HG02571 (cell line): ENCODE measurements around the gene SH3GL2.

Experiments
- ATAC-seq: cut with Tn5 transposase; IDR thresholded peaks from one replicate; pipeline ENCODE4 v1.9.1; 2021; ENCODE audit warnings: mild to moderate bottlenecking, moderate library complexity; ENCODE audit not compliant: unreplicated experiment

The SH3GL2 gene

GRCh38 chr9:17609312-17610005 lies 30.6 kb downstream of the SH3GL2 start:
- no peak for ATAC-seq

GRCh38 chr9:17611342-17611741 lies 32.5 kb downstream of the SH3GL2 start:
- ATAC-seq = no peak

GRCh38 chr9:17611917-17612316 lies 33.1 kb downstream of the SH3GL2 start:
- no peak for ATAC-seq

- ATAC-seq = no peak
Measured at GRCh38 chr9:17613758-17614157, 34.9 kb downstream of the SH3GL2 start.

DNA sequence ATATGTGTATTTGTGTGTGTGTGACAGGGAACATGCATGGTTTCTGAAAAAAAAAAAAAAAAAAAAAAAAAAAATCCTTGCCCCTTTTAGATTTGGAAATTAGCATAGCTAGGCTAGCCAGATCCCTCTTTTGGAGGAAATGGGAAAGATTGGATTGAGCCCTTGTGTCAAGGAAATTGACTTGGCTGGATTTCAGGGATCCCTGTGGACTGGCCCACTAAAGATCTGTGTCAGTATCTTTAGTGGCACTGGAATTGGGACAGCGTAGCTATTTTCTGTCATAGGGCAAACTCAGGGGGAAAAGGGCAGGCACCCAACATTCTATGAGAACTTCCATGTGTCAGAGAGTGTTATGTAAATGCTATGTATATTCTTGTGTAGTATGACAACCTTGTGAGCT lies 35.4 kb downstream of the SH3GL2 start:
- no peak for ATAC-seq

GRCh38 chr9:17614903-17615302 lies 36.0 kb downstream of the SH3GL2 start:
- ATAC-seq = no peak

- ATAC-seq = no peak
Measured at GRCh38 chr9:17622141-17622540, 43.3 kb downstream of the SH3GL2 start.

DNA sequence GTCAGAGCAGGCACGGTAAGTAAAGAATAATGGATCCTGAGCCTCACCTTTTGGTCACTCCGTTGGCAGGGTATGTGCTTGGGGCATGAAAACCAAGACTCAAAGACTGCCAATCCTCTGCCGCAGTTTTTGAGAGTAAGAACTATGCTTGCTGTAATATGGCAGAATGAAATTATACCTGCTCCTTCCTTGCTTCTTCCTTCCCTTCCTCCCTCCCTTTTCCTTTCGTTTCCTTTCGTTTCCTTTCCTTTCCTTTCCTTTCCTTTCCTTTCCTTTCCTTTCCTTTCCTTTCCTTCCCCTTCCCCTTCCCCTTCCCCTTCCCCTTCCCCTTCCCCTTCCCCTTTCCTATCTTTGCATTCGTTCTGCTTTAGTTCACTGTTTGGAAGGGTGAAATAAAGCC lies 43.9 kb downstream of the SH3GL2 start:
- ATAC-seq = no peak

DNA sequence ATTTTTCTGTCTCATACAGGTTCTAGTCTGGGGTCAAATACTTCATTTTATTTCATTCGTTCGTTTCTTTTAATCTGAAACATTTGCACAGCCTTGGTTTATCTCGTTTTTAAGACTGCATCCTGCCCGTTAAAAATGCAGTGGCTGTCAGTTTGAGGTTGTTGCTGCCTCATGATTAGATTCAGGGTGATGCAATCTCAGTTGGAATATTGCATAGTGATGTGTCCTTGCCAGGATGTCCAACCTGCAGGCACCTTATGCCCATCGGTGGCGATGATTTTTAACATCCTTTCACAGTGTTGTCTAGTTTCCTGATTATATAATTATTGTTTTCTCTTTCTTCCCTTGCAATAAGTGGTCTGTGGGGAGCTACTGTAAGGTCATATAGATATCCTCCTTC lies 45.1 kb downstream of the SH3GL2 start:
- no peak for ATAC-seq

GRCh38 chr9:17624571-17624970 lies 45.7 kb downstream of the SH3GL2 start:
- ATAC-seq = no peak

- no peak for ATAC-seq
Measured at GRCh38 chr9:17625644-17626388, 47.0 kb downstream of the SH3GL2 start.

DNA sequence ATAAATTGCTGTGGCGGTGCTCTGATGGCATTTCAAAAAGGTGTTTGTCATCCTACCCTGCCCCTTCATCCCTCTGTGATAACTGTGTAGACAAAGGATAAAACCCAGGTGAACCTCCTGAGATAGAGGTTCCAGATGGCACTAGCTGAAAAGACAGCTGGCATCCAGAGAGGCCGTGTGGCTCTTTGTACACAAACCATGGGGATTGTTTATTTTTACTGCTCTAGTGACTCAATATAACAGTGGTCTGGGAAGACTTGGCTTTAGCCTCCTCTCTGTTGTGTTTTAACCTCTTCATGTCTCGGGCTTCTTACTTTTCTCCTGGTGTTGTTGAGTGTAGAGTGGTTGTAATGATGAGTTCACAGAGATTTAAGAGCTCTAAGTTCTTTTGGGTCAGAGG lies 48.8 kb downstream of the SH3GL2 start:
- no peak for ATAC-seq

DNA sequence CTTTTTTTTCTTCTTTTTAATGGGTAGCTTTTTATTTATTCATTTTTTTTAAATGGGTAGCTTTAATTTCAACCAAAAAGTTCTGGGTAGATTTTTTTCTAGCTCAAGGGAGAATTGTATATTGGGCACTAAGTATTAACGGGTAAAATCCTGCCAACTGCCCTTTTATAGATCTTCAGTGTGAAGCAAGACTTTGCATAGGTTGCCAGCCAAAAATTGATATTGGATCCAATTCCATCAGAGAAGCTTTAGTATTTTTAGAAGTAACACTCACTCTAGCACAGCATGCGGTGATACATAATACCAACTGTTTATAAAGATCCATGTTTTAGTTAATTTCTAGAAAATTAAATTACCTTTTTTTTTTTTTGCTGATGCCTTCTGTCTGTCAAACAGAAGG lies 49.8 kb downstream of the SH3GL2 start:
- no peak for ATAC-seq

DNA sequence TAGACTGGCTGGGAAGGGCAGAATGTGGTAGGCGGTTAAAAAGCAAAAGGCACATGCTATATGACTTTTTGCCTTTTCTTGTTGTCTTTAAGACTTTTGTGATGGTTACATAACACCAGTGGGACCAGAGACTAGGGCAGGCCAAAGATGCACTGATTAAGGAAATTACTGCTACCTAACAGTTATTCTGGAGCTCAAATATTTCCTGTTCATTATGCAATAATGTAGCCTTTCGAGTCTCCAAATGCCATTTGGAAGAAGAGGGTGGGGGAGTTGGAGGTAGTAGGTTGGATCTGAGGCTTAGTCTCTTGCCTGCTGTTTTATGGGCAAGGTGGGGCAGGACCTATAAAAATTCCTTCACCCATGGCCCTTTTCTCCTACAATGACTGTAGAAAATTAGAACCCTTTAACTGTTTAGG lies 51.7 kb downstream of the SH3GL2 start:
- ATAC-seq = no peak

DNA sequence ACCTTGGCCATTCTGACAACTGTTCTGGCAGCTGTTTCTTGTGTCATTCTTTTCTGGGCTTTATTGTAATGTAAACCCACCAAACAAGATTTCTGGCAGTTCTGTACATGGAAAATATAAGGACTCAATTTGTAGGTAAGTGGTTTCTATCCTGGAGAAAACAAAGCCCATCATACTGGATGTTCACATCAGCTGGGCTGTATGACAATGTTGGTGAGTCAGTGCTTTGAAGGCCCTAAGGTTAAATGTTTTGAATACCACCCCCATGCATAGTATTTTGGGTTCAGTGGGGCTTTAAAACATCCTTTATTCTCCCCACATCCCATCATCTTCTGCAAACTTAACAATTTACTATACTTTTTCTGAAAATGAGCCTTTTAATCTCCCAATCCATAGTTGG lies 52.5 kb downstream of the SH3GL2 start:
- ATAC-seq = no peak

DNA sequence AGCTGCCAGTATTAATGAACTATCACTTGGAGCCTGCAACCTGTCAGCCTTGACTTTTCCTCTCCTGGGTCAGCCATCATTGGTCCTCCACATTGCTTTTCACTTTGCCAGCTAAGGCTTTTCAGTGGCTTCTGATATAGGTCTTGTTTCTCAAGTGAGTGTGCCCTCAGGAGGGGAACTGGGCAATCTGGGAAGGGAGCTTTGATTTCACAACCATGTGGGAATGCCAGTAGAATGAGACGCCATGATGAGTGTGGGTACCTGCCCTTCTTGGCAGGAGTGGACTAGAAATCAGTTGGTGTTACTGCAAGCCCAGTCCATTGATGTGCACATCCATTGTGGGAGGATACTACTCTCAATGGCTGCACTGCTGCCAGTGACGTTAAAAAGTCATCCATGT lies 54.1 kb downstream of the SH3GL2 start:
- no peak for ATAC-seq

- ATAC-seq = no peak
Measured at GRCh38 chr9:17635115-17635890, 56.4 kb downstream of the SH3GL2 start.

GRCh38 chr9:17636349-17636748 lies 57.5 kb downstream of the SH3GL2 start:
- no peak for ATAC-seq

DNA sequence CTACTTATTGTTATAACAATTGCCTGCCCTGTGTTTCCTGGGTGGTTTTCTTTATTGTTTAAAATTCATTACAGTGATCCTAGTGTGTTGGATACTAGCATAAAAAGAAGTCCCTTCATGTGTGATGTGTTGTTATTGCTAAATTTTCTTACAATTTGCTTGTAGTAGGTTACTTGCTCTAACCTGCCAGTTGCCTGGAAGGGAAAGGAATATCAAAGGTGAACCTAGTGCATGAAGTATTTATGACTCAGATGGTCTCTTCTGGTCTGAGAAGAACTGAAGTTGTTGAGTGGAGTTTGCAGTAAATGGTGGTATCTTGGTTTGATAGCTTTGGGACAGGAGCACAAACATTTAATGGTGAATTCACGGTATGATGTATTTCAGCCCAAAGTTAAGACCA lies 58.0 kb downstream of the SH3GL2 start:
- ATAC-seq = no peak

- ATAC-seq = no peak
Measured at GRCh38 chr9:17637229-17637628, 58.4 kb downstream of the SH3GL2 start.

GRCh38 chr9:17648516-17648915 lies 69.7 kb downstream of the SH3GL2 start:
- no peak for ATAC-seq

- ATAC-seq = no peak
Measured at GRCh38 chr9:17651725-17652124, 72.9 kb downstream of the SH3GL2 start.
